Measurements from ENCODE around the gene MAD1L1. TPM values are rescaled to one million over a fixed set of nuclear protein-coding genes. Genes with fewer than 3 reads are reported as not detected.

Gene MAD1L1
- total and polyA plus RNA-seq, 2 experiments from 2014 or later = 38.2 to 69.8 TPM

DNA sequence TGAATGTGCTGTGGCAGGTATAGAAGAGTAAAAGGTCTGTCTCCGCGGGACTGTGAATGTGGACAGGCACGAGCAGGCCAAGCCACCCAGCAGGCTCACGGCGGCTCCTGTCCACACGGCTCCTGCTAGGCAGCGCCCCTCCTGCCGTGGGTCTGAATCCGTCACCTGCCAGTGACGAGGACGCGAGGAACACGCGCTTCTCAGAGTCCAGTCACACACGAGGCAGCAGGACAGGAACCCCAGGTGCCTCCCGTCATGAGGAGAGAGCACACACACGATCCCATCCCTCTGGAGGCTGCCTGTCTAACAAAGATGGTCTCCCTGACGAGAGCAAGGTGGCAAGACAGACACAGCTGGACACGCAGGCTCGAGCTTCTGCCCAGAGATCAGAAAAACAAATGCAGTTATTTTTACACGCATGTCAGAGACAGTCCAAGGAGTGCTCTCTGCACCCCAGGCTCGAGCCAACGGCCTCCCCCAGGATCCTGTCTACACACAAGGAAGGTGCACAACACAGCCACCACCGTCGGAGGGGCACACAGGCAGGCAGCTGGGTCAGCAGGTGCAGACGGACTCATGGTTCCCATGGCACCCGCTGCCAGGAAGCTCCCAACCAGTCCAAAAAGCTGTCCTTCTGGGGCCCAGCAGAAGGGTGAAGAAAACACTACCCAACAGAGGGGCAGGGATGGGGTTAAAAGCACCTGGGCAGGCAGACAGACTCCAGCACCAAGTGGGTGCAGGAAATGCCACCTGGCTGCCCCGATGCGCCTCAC, 103.2 kb downstream of the MAD1L1 start:
- no peaks in the 10 kb centered on the region for H3F3A ChIP-seq (ENCODE audit: insufficient read depth)
- H3K4me3 ChIP-seq = no peak overlapping the region
- TF ChIP-seq EZH2 (IDR thresholded peaks at IDR 0.05; ENCODE audit: insufficient read depth, poor library complexity, severe bottlenecking) = no peak
- no peak for TF ChIP-seq EZH2phosphoT487 (IDR thresholded peaks at IDR 0.05; ENCODE audit: insufficient read depth, low read depth)
- no peaks in the 10 kb centered on the region for H3K27me3 ChIP-seq (replicated peaks; ENCODE audit: insufficient read depth)
- H3K9me3 ChIP-seq (ENCODE audit: low read depth) = no peaks in the 10 kb centered on the region
- H3K27ac ChIP-seq = no peak overlapping the region
- H4K20me1 ChIP-seq (ENCODE audit: insufficient read depth) = no peaks in the 10 kb centered on the region
- WGBS, 2 experiments (ENCODE audit: low coverage in 1 of 2, low lambda C conversion rate in 2 of 2, missing lambda C conversion rate in 2 of 2) = 90 to 93% methylated on average over 29 of the region's 29 CpGs
- no peaks in the 10 kb centered on the region for H3K9me2 ChIP-seq (ENCODE audit: insufficient read depth)
- H3K79me2 ChIP-seq (ENCODE audit: insufficient read depth) = no peaks in the 10 kb centered on the region
- H3K4me1 ChIP-seq (ENCODE audit: insufficient read depth) = no peaks in the 10 kb centered on the region
- in situ Hi-C loops (cut with MboI) = no loop called here
- H3K9ac ChIP-seq = no peak overlapping the region
- H3K4me2 ChIP-seq (ENCODE audit: unreplicated experiment) = no peak overlapping the region
- no peak overlapping the region for H2AFZ ChIP-seq
- DNase-seq = no peak
- no peaks in the 10 kb centered on the region; the same call in 1 of the 2 replicates for H3K36me3 ChIP-seq (ENCODE audit: low read depth)

DNA sequence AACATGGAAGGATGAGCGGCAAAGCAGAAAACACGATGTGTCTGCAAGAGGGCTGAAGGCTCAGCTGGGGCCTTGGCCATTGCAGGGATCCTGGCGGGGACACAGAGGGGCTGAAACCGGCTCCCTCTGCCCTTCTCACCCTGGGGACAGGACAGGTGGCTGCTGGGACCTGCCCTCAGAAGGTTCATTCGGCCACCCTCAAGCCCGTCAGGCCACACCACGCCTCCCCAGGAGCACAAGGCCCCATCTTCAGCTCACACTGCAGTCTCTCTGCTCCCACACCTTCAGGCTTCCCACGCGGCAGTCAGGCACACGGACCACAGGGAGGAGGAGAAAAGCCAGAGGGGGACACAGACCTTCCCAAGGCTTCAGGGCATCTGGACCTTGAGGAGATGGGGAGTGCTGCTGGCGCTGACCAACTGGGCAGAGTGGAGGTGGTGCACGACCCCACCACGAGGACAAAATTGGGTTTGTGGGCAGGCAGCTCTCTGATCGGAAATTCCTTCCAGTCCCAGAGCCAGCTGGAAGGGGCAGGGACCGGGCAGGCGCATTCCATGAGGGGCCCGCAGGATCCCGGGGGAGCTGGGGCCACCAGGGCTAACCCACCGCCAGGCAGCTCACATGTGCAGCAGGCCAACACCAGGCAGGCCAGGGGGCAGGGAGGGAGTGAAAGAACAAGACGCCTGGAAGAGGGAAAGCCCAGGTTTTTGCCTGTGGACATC, 104.0 kb downstream of the MAD1L1 start:
- H3K9me3 ChIP-seq (ENCODE audit: low read depth) = no peaks in the 10 kb centered on the region
- no peak overlapping the region for H3K9ac ChIP-seq
- H3K4me2 ChIP-seq (ENCODE audit: unreplicated experiment) = no peak overlapping the region
- H4K20me1 ChIP-seq (ENCODE audit: insufficient read depth) = no peaks in the 10 kb centered on the region
- no peak for DNase-seq
- H3K27me3 ChIP-seq (replicated peaks; ENCODE audit: insufficient read depth) = no peaks in the 10 kb centered on the region
- no peaks in the 10 kb centered on the region for H3K4me1 ChIP-seq (ENCODE audit: insufficient read depth)
- H2AFZ ChIP-seq = no peak overlapping the region
- no peak overlapping the region for H3K27ac ChIP-seq
- in situ Hi-C loops (cut with MboI) = no loop called here
- H3K9me2 ChIP-seq (ENCODE audit: insufficient read depth) = no peaks in the 10 kb centered on the region
- H3K4me3 ChIP-seq = no peak overlapping the region
- no peaks in the 10 kb centered on the region for H3F3A ChIP-seq (ENCODE audit: insufficient read depth)
- H3K36me3 ChIP-seq (ENCODE audit: low read depth) = no peaks in the 10 kb centered on the region
- no peaks in the 10 kb centered on the region for H3K79me2 ChIP-seq (ENCODE audit: insufficient read depth)
- TF ChIP-seq EZH2phosphoT487 (IDR thresholded peaks at IDR 0.05; ENCODE audit: insufficient read depth, low read depth) (no peak), EZH2 (IDR thresholded peaks at IDR 0.05; ENCODE audit: insufficient read depth, poor library complexity, severe bottlenecking) (no peak)
- WGBS, 2 experiments (ENCODE audit: low coverage in 1 of 2, low lambda C conversion rate in 2 of 2, missing lambda C conversion rate in 2 of 2) = 82% methylated on average over 19 to 20 of the region's 20 CpGs

DNA sequence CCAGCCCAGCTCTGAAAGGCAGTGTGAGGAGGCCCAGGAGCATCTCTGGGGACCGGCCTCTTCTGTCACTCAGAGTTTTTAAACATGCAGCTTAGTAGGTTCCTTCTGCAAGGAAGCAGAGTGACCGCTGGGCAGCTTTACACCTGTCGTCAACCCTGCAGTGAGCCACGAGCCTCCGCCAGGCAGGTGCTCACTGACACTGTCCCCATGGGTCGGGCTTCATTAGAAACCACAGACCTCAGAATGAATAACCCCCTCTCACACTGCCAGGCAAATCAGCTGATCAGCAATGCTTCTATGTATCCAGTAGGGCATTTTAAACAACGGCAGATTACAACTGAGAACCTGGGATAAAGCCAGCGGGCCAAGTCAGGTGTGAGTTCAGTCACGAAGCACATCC, 106.1 kb downstream of the MAD1L1 start:
- H4K20me1 ChIP-seq (ENCODE audit: insufficient read depth) = no peaks in the 10 kb centered on the region
- H3K9me2 ChIP-seq (ENCODE audit: insufficient read depth) = no peaks in the 10 kb centered on the region
- H3K4me2 ChIP-seq (ENCODE audit: unreplicated experiment) = no peak overlapping the region
- in situ Hi-C loops (cut with MboI) = no loop called here
- H3K27me3 ChIP-seq (replicated peaks; ENCODE audit: insufficient read depth) = no peaks in the 10 kb centered on the region
- no peaks in the 10 kb centered on the region for H3F3A ChIP-seq (ENCODE audit: insufficient read depth)
- TF ChIP-seq EZH2 (IDR thresholded peaks at IDR 0.05; ENCODE audit: insufficient read depth, poor library complexity, severe bottlenecking) = no peak
- no peak for TF ChIP-seq EZH2phosphoT487 (IDR thresholded peaks at IDR 0.05; ENCODE audit: insufficient read depth, low read depth)
- no peaks in the 10 kb centered on the region for H3K79me2 ChIP-seq (ENCODE audit: insufficient read depth)
- no peak overlapping the region for H2AFZ ChIP-seq
- H3K27ac ChIP-seq = no peak overlapping the region
- H3K4me1 ChIP-seq (ENCODE audit: insufficient read depth) = no peaks in the 10 kb centered on the region
- H3K9ac ChIP-seq = no peak overlapping the region
- no peaks in the 10 kb centered on the region for H3K36me3 ChIP-seq (ENCODE audit: low read depth)
- H3K9me3 ChIP-seq (ENCODE audit: low read depth) = no peaks in the 10 kb centered on the region
- no peak overlapping the region for H3K4me3 ChIP-seq
- WGBS, 2 experiments (ENCODE audit: low coverage in 1 of 2, low lambda C conversion rate in 2 of 2, missing lambda C conversion rate in 2 of 2) = 87% methylated on average over 9 of the region's 9 CpGs
- DNase-seq = no peak

GRCh38 chr7:2125931-2126330, 106.8 kb downstream of the MAD1L1 start:
- DNase-seq = no peak
- Histone ChIP-seq H3K9me3 (ENCODE audit: low read depth) (no peaks in the 10 kb centered on the region), H3K9ac (no peak overlapping the region), H4K20me1 (ENCODE audit: insufficient read depth) (no peaks in the 10 kb centered on the region), H3K27ac (no peak overlapping the region), H3K27me3 (replicated peaks; ENCODE audit: insufficient read depth) (no peaks in the 10 kb centered on the region), H3K4me2 (ENCODE audit: unreplicated experiment) (no peak overlapping the region), H3K79me2 (ENCODE audit: insufficient read depth) (no peaks in the 10 kb centered on the region), H2AFZ (no peak overlapping the region), H3K4me1 (ENCODE audit: insufficient read depth) (no peaks in the 10 kb centered on the region), H3F3A (ENCODE audit: insufficient read depth) (no peaks in the 10 kb centered on the region), H3K9me2 (ENCODE audit: insufficient read depth) (no peaks in the 10 kb centered on the region), H3K4me3 (no peak overlapping the region), H3K36me3 (ENCODE audit: low read depth) (no peaks in the 10 kb centered on the region)
- WGBS, 2 experiments (ENCODE audit: low coverage in 1 of 2, low lambda C conversion rate in 2 of 2, missing lambda C conversion rate in 2 of 2) = 92 to 96% methylated on average over 15 to 18 of the region's 18 CpGs
- in situ Hi-C loops (cut with MboI) = no loop called here
- no peak for TF ChIP-seq EZH2 (IDR thresholded peaks at IDR 0.05; ENCODE audit: insufficient read depth, poor library complexity, severe bottlenecking)
- TF ChIP-seq EZH2phosphoT487 (IDR thresholded peaks at IDR 0.05; ENCODE audit: insufficient read depth, low read depth) = no peak
